H1 (cell line): Measurements from ENCODE around the gene NCK2. TPM values are rescaled to one million over a fixed set of nuclear protein-coding genes. Genes with fewer than 3 reads are reported as not detected.

Experiments used
- FOSL1 ChIP-seq: IDR thresholded peaks from 2 replicates; pipeline ENCODE4 v1.6.1; 2011; ENCODE audit warnings: mild to moderate bottlenecking, low read depth, low read length, moderate library complexity; ENCODE audit not compliant: insufficient read depth
- NRF1 ChIP-seq: IDR thresholded peaks from 2 replicates; pipeline ENCODE4 v1.6.1; 2011; ENCODE audit warnings: mild to moderate bottlenecking, low read depth, low read length, improper control_type of control experiment
- TAF1 ChIP-seq: IDR thresholded peaks from 2 replicates; pipeline ENCODE4 v1.6.1; 2011; ENCODE audit warnings: mild to moderate bottlenecking, low read depth, low read length
- polyA plus RNA-seq, 7 experiments: library from polyadenylated mRNA; depleted of rRNA in 3 of 7; stranded (reverse) in 5 of 7; unstranded in 2 of 7; fragments of >200 nt in 5 of 7; fragments of 200-250 nt in 2 of 7; gene quantifications; 1 replicate in 5 of 7; 2 replicates in 1 of 7; 4 replicates in 1 of 7; pipeline versions ENCODE4 v1.2.1 to v1.2.3, GENCODE V29; 2011 to 2013; ENCODE audit warnings: missing spikeins in 2 of 7, mixed read lengths in 2 of 7
- total RNA-seq: library from RNA; stranded (reverse); fragmentation: NEBNext Ultra II Directional; extraction: Animal tissue kit (Norgen Biotek cat#: 25700); gene quantifications from 2 replicates; pipeline ENCODE4 v1.2.1, GENCODE V29; 2021
- TF ChIP-seq, protein P1 (sequence below): fragments of 300-600 bp; sonication (generic); IDR thresholded peaks from 2 replicates; pipeline ENCODE4 v1.7.1; 2012; ENCODE audit warnings: low read length, moderate library complexity, mild to moderate bottlenecking, inconsistent platforms; ENCODE audit not compliant: insufficient replicate concordance

Gene NCK2
- total and polyA plus RNA-seq, 2 of the 8 experiments (the other 6 are each of a cell fraction or from before 2014, with no cell fraction given), result 30.3 to 65.7 TPM

DNA sequence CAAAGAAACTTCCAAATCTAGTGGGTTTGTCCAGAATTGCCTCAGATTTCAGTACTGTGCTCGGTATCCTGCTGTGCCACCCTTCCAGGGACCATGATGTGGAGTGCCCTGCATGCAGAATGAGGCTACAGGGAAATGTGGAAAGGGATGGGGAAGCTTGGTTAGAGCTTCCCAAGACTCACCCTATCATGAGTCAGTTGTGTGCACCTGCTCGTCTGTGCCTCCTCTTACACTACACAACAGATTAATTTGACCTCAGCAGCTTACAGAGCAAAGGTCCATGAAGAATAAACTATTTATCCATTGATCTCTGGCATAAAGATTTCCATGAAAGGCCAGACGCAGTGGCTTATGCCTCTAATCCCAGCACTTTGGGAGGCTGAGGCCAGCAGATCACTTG, 21.3 kb upstream of the NCK2 start (continued):
- TF ChIP-seq, protein P1, sequence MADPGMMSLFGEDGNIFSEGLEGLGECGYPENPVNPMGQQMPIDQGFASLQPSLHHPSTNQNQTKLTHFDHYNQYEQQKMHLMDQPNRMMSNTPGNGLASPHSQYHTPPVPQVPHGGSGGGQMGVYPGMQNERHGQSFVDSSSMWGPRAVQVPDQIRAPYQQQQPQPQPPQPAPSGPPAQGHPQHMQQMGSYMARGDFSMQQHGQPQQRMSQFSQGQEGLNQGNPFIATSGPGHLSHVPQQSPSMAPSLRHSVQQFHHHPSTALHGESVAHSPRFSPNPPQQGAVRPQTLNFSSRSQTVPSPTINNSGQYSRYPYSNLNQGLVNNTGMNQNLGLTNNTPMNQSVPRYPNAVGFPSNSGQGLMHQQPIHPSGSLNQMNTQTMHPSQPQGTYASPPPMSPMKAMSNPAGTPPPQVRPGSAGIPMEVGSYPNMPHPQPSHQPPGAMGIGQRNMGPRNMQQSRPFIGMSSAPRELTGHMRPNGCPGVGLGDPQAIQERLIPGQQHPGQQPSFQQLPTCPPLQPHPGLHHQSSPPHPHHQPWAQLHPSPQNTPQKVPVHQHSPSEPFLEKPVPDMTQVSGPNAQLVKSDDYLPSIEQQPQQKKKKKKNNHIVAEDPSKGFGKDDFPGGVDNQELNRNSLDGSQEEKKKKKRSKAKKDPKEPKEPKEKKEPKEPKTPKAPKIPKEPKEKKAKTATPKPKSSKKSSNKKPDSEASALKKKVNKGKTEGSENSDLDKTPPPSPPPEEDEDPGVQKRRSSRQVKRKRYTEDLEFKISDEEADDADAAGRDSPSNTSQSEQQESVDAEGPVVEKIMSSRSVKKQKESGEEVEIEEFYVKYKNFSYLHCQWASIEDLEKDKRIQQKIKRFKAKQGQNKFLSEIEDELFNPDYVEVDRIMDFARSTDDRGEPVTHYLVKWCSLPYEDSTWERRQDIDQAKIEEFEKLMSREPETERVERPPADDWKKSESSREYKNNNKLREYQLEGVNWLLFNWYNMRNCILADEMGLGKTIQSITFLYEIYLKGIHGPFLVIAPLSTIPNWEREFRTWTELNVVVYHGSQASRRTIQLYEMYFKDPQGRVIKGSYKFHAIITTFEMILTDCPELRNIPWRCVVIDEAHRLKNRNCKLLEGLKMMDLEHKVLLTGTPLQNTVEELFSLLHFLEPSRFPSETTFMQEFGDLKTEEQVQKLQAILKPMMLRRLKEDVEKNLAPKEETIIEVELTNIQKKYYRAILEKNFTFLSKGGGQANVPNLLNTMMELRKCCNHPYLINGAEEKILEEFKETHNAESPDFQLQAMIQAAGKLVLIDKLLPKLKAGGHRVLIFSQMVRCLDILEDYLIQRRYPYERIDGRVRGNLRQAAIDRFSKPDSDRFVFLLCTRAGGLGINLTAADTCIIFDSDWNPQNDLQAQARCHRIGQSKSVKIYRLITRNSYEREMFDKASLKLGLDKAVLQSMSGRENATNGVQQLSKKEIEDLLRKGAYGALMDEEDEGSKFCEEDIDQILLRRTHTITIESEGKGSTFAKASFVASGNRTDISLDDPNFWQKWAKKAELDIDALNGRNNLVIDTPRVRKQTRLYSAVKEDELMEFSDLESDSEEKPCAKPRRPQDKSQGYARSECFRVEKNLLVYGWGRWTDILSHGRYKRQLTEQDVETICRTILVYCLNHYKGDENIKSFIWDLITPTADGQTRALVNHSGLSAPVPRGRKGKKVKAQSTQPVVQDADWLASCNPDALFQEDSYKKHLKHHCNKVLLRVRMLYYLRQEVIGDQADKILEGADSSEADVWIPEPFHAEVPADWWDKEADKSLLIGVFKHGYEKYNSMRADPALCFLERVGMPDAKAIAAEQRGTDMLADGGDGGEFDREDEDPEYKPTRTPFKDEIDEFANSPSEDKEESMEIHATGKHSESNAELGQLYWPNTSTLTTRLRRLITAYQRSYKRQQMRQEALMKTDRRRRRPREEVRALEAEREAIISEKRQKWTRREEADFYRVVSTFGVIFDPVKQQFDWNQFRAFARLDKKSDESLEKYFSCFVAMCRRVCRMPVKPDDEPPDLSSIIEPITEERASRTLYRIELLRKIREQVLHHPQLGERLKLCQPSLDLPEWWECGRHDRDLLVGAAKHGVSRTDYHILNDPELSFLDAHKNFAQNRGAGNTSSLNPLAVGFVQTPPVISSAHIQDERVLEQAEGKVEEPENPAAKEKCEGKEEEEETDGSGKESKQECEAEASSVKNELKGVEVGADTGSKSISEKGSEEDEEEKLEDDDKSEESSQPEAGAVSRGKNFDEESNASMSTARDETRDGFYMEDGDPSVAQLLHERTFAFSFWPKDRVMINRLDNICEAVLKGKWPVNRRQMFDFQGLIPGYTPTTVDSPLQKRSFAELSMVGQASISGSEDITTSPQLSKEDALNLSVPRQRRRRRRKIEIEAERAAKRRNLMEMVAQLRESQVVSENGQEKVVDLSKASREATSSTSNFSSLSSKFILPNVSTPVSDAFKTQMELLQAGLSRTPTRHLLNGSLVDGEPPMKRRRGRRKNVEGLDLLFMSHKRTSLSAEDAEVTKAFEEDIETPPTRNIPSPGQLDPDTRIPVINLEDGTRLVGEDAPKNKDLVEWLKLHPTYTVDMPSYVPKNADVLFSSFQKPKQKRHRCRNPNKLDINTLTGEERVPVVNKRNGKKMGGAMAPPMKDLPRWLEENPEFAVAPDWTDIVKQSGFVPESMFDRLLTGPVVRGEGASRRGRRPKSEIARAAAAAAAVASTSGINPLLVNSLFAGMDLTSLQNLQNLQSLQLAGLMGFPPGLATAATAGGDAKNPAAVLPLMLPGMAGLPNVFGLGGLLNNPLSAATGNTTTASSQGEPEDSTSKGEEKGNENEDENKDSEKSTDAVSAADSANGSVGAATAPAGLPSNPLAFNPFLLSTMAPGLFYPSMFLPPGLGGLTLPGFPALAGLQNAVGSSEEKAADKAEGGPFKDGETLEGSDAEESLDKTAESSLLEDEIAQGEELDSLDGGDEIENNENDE, result no peak
- TF ChIP-seq TAF1, result no peak
- TF ChIP-seq FOSL1, result no peak
- TF ChIP-seq NRF1, result no peak
